Limb (tissue), 2 donors: ENCODE results near the gene ZNF879.
A peak's percentile ranks its signal among the peaks of the same experiment; 100 is the strongest.

ENCODE experiments used
- DNase-seq, 2 donors: peaks; one replicate each; pipeline ENCODE4 v3.0.0-alpha.2; 2016; ENCODE audit errors: extremely low spot score in 2 of 2

The ZNF879 gene

GRCh38 chr5:179006564-179006963 lies 17.0 kb upstream of the ZNF879 start:
- DNase-seq, result no peak

GRCh38 chr5:179008667-179009066 lies 14.9 kb upstream of the ZNF879 start:
- DNase-seq, result no peak

GRCh38 chr5:179033004-179033580 lies 9.5 kb downstream of the ZNF879 start:
- DNase-seq, result no peak

GRCh38 chr5:179044765-179045164 lies 21.2 kb downstream of the ZNF879 start:
- DNase-seq, result no peak

- no peak for DNase-seq
Observed at GRCh38 chr5:179051784-179052183, 28.2 kb downstream of the ZNF879 start.

- no peak for DNase-seq
Observed at GRCh38 chr5:179054036-179054785, 30.6 kb downstream of the ZNF879 start.

GRCh38 chr5:179054876-179055275 lies 31.3 kb downstream of the ZNF879 start:
- no peak for DNase-seq

GRCh38 chr5:179055436-179055835 lies 31.8 kb downstream of the ZNF879 start:
- no peak for DNase-seq

GRCh38 chr5:179055841-179056240 lies 32.2 kb downstream of the ZNF879 start:
- DNase-seq, result no peak

GRCh38 chr5:179060116-179061008 lies 36.8 kb downstream of the ZNF879 start, which contains the start of gene ZNF354C:
Gene ZNF354C, plus strand, starts transcription at chr5:179060373. Its CDS starts 1,696 bp downstream, at chr5:179062069.
- peak; percentile 92 to 95 for DNase-seq

GRCh38 chr5:179061025-179061424 lies 37.4 kb downstream of the ZNF879 start:
- DNase-seq, result peak in 1 of 2 donors; percentile 30

- no peak for DNase-seq
Observed at GRCh38 chr5:179065703-179066102, 42.1 kb downstream of the ZNF879 start.

GRCh38 chr5:179079165-179079987 lies 55.8 kb downstream of the ZNF879 start:
- no peak for DNase-seq

- DNase-seq, result no peak
Observed at GRCh38 chr5:179080724-179081123, 57.1 kb downstream of the ZNF879 start.
